Pancreas (tissue), 10 donors: ENCODE results near the gene ZSWIM8. TPM values are rescaled to one million over a fixed set of nuclear protein-coding genes. Genes with fewer than 3 reads are reported as not detected.

Experiments used
- ATAC-seq, 4 donors: fragments of 200-7000 bp; cut with Tn5 transposase; one replicate each; pipeline versions ENCODE4 v1.8.0 to v1.9.1; 2020; ENCODE audit warnings: mild to moderate bottlenecking in 4 of 4, moderate library complexity in 4 of 4
- DNase-seq, 6 donors: peaks; one replicate each; pipeline ENCODE4 v3.0.0-alpha.2; 2020
- FAIRE-seq: peaks from 2 replicates; lab custom pipeline; 2012; peaks lifted over from hg19 to GRCh38; lab: Jason Lieb, UNC
- H3K27ac ChIP-seq, 4 donors: fragments of 200-600 bp; sonication (generic); 1 replicate in 3 of 4; 2 replicates in 1 of 4; pipeline versions ENCODE4 v1.5.0 to v1.8.0; 2020
- H3K27me3 ChIP-seq, 4 donors: fragments of 200-600 bp; one replicate each; pipeline ENCODE4 v1.8.0; 2021
- H3K36me3 ChIP-seq, 3 donors: fragments of 200-600 bp; sonication (generic) in 1 of 3; one replicate each; pipeline versions ENCODE4 v1.5.0 to v1.8.0; 2020 to 2021
- H3K4me1 ChIP-seq, 3 donors: fragments of 200-600 bp; one replicate each; pipeline ENCODE4 v1.8.0; 2021
- H3K4me3 ChIP-seq, 4 donors: fragments of 200-600 bp; sonication (generic) in 2 of 4; one replicate each; pipeline versions ENCODE4 v1.5.0 to v1.8.0; 2020 to 2021
- H3K9me3 ChIP-seq, 4 donors: fragments of 200-600 bp; one replicate each; pipeline ENCODE4 v1.8.0; 2021
- WGBS, 2 donors: extraction: QIAGEN DNeasy Blood & Tissue Kit; methylation state at CpG; one replicate each; pipeline ENCODE4 v1.1.7; 2013; 5-methylcytosine and 5-hydroxymethylcytosine counted together
- intact Hi-C, 3 donors: fragments of 100-400 bp; cut with DNase I; formaldehyde crosslinking; loops; one replicate each; pipeline versions ENCODE4 v1.11.1 to v1.14.2; 2022
- polyA plus RNA-seq, 2 donors: library from polyadenylated mRNA; stranded (reverse); fragments of 200-250 nt; gene quantifications; one replicate each; pipeline ENCODE4 v1.2.3, GENCODE V29; 2013
- total RNA-seq, 6 donors: library from RNA; stranded (reverse); fragmentation: NEBNext Ultra II Directional in 4 of 6; extraction: Animal tissue kit (Norgen Biotek cat#: 25700) in 4 of 6; gene quantifications; one replicate each; pipeline versions ENCODE4 v1.2.1 to v1.2.4, GENCODE V29; 2021 to 2023
- TF ChIP-seq, protein P1 (sequence below), 4 donors: fragments of 200-600 bp; sonication (generic) in 3 of 4; IDR thresholded peaks; one replicate each; pipeline versions ENCODE4 v1.5.0 to v1.8.0; 2021; ENCODE audit warnings: antibody characterized with exemption in 4 of 4
- donor health status: healthy with polysubstance abuse.
- donor health status: DM: no; HTN: no; CAD: no; lungs with moderate emphysema.
- donor health status: DM: no; HTN: no; CAD: no.
- donor health status: control.
- donor health status: control.
- donor health status: Bipolar disorder and iron deficiency.
- donor health status: DM: yes; HTN: yes; CAD: no.
- donor health status: DM: no; HTN: no; CAD: no.
- donor health status: DM: no; HTN: no; CAD: no.
- donor health status: DM: yes; HTN: yes; CAD: no.

ZSWIM8 gene
- total and polyA plus RNA-seq, 8 donors, result 20.7 to 187 (median 40.1) TPM

DNA sequence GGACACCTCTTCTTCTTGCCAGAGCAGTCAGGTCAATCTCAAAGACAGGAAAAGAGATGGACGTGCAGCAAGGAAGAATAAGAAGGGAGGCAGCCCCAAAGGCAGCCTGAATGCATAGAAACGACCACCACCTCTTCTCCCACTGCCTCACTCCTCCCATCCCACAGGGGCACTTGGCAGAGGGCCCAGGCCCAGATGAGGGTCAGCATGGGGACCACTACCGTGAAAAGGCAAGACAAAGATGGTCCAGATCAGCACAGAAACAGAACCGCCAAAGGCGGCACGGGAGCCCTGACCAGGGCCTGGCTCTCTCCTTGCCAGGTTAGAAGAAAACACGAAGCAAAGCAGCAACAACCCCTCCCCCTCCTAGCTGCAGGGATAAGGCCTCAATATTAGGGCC lies 27.9 kb downstream of the ZSWIM8 start:
- H3K36me3 ChIP-seq, result no peaks in the 10 kb centered on the region
- TF ChIP-seq, protein P1, sequence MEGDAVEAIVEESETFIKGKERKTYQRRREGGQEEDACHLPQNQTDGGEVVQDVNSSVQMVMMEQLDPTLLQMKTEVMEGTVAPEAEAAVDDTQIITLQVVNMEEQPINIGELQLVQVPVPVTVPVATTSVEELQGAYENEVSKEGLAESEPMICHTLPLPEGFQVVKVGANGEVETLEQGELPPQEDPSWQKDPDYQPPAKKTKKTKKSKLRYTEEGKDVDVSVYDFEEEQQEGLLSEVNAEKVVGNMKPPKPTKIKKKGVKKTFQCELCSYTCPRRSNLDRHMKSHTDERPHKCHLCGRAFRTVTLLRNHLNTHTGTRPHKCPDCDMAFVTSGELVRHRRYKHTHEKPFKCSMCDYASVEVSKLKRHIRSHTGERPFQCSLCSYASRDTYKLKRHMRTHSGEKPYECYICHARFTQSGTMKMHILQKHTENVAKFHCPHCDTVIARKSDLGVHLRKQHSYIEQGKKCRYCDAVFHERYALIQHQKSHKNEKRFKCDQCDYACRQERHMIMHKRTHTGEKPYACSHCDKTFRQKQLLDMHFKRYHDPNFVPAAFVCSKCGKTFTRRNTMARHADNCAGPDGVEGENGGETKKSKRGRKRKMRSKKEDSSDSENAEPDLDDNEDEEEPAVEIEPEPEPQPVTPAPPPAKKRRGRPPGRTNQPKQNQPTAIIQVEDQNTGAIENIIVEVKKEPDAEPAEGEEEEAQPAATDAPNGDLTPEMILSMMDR (IDR thresholded peaks at IDR 0.05), result no peak
- no peaks in the 10 kb centered on the region for H3K27me3 ChIP-seq
- peaks cover 0 to 11% (median 0%) of the 10 kb centered on the region in 3 donors for H3K4me1 ChIP-seq
- H3K27ac ChIP-seq, result no peak overlapping the region
- no peak overlapping the region for H3K4me3 ChIP-seq
- intact Hi-C loops, result no loop called here
- FAIRE-seq, result no peak
- 86 to 88% methylated on average over 7 of the region's 7 CpGs for WGBS, 2 donors
- no peak for ATAC-seq
- DNase-seq, result no peak
- H3K9me3 ChIP-seq, result no peaks in the 10 kb centered on the region

DNA sequence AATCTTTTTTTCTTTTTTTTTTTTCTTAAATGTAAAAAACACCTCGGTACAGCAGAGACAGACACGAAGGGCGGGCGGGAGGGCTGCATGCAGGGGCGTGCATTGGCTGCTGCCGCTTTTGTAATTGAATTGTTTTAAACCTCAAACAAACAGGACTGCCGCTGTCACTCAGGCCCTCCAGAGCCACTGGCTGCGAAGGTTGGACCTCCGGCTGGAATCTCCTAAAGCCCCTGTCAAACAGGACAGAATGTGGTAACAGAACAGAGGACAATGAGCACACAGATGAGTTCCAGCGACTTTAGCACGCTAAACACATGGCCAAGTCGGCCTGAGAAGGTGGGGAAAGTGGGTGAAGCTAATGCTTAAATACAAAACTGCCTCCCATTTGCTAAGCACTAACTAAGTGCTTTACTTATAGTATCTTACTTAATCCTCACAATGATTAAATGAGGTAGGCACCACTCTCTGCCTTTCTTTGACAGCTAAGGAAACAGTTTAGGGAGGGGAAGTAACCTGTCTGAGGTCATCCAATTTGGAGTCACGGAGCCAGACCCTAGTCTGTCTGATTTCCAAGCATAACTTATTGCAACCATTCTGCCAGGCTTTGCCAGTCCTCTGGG lies 29.0 kb downstream of the ZSWIM8 start:
- FAIRE-seq (no peak), DNase-seq (no peak), ATAC-seq (no peak)
- no peak overlapping the region for H3K4me3 ChIP-seq
- no peaks in the 10 kb centered on the region for H3K36me3 ChIP-seq
- TF ChIP-seq, protein P1 (IDR thresholded peaks at IDR 0.05), result no peak
- no peaks in the 10 kb centered on the region for H3K27me3 ChIP-seq
- peaks cover 0 to 8% (median 2%) of the 10 kb centered on the region in 3 donors for H3K4me1 ChIP-seq
- H3K27ac ChIP-seq, result no peak overlapping the region
- intact Hi-C loops, result no loop called here
- 87 to 88% methylated on average over 13 of the region's 13 CpGs for WGBS, 2 donors
- H3K9me3 ChIP-seq, result no peaks in the 10 kb centered on the region

DNA sequence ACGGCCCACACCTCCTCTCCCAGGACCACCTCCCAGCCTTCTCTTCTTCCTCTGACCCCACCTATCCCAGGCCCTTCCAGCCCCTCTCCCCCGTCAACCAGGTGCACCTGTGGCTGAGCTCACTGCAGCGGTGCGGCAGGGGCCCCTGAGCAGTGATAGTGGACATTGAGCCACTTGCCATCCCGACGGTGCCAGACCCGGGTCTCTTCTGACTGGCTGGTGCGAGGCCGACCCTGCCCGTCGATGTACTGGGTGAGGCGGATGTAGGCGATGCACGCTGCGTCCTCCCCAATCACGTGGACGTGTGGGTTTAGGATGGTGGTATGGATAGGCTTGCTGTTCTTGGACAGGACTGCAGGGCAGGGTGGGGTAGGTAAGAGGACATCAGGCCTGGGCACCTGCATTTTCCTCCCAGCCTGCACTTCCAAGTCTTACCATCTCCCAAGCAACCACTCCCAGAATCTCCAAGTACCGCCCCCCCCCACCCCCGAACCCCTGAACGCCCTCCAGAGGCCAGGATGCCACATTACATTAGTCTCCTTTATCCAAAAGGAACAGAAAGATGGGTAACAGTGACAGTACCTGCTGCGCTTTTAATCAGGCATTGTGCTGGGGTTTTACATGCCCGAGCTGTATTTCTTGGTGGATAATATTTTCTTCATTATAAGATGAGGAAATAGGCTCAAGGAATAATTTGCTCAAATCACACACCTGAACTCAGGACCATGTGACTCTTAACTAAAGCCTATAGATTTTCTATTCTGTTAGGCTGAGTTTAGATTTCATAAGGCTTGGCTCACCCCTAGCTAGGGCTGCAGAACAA lies 29.7 kb downstream of the ZSWIM8 start:
- DNase-seq, result no peak
- no peak for ATAC-seq
- Histone ChIP-seq H3K4me1 (peaks cover 5 to 7% (median 6%) of the 10 kb centered on the region in 3 donors), H3K27ac (peak overlapping the region in 1 of 4 donors; percentile 11), H3K36me3 (no peaks in the 10 kb centered on the region), H3K9me3 (no peaks in the 10 kb centered on the region), H3K27me3 (no peaks in the 10 kb centered on the region), H3K4me3 (no peak overlapping the region)
- intact Hi-C loops, result no loop called here
- WGBS, 2 donors, result 83 to 85% methylated on average over 22 of the region's 22 CpGs
- FAIRE-seq, result no peak
- TF ChIP-seq, protein P1 (IDR thresholded peaks at IDR 0.05), result no peak

DNA sequence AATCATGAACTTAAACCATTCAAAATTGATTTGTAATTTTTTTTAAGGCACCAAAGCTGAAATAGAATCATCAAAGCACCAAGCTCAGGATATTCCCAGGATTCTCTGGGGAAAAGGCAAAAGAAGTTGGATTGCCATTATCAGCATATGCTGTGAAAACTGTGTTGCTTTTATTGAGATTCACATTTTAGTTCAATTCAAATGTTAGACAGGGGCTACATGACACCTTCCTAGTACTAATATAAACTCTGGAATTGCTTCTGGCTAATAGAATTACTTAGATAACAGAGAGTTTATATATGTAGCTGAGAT lies 30.3 kb downstream of the ZSWIM8 start:
- H3K27ac ChIP-seq, result peak overlapping the region in 1 of 4 donors; percentile 11
- H3K27me3 ChIP-seq, result no peaks in the 10 kb centered on the region
- no peaks in the 10 kb centered on the region for H3K9me3 ChIP-seq
- H3K4me1 ChIP-seq, result peaks cover 5 to 7% (median 6%) of the 10 kb centered on the region in 3 donors
- H3K4me3 ChIP-seq, result no peak overlapping the region
- TF ChIP-seq, protein P1 (IDR thresholded peaks at IDR 0.05), result no peak
- FAIRE-seq, result no peak
- intact Hi-C loops, result no loop called here
- no peaks in the 10 kb centered on the region for H3K36me3 ChIP-seq
- no peak for DNase-seq
- no peak for ATAC-seq
